ENCODE results near the gene CCDC192. TPM values are rescaled to one million over a fixed set of nuclear protein-coding genes. Genes with fewer than 3 reads are reported as not detected.

The CCDC192 gene
- total RNA-seq, 4 donors from 2014 or later: 0.70 to 3.1 (median 2.0) TPM; not detected in 1

- 95% methylated on average over 4 of the region's 4 CpGs for WGBS
- Histone ChIP-seq H3K27ac (no peak overlapping the region), H3K36me3 (no peaks in the 10 kb centered on the region), H3K4me3 (no peak overlapping the region), H3K9me3 (no peaks in the 10 kb centered on the region), H3K4me1 (no peaks in the 10 kb centered on the region), H3K27me3 (no peaks in the 10 kb centered on the region)
- no peak for TF ChIP-seq POLR2A (IDR thresholded peaks at IDR 0.05)
- DNase-seq (ENCODE audit: low spot score in 2 of 2): no peak
Measured at GRCh38 chr5:127943061-127943371, 239.8 kb downstream of the CCDC192 start.

GRCh38 chr5:127944125-127944524 is 240.9 kb downstream of the CCDC192 start:
- no peaks in the 10 kb centered on the region for H3K27me3 ChIP-seq
- H3K27ac ChIP-seq: no peak overlapping the region
- TF ChIP-seq EP300 (IDR thresholded peaks at IDR 0.05) (no peak), CTCF (IDR thresholded peaks at IDR 0.05) (no peak), POLR2AphosphoS5 (IDR thresholded peaks at IDR 0.05) (no peak), POLR2A (IDR thresholded peaks at IDR 0.05) (no peak)
- DNase-seq (ENCODE audit: low spot score in 2 of 2): no peak
- 80% methylated on average over 5 of the region's 5 CpGs for WGBS
- no peaks in the 10 kb centered on the region for H3K9me3 ChIP-seq
- H3K4me3 ChIP-seq: no peak overlapping the region
- no peaks in the 10 kb centered on the region for H3K36me3 ChIP-seq
- H3K4me1 ChIP-seq: no peaks in the 10 kb centered on the region

GRCh38 chr5:127947941-127948340 is 244.8 kb downstream of the CCDC192 start:
- Histone ChIP-seq H3K27ac (no peak overlapping the region), H3K36me3 (no peaks in the 10 kb centered on the region), H3K4me3 (no peak overlapping the region), H3K4me1 (no peaks in the 10 kb centered on the region), H3K9me3 (no peaks in the 10 kb centered on the region), H3K27me3 (no peaks in the 10 kb centered on the region)
- TF ChIP-seq POLR2A (IDR thresholded peaks at IDR 0.05): no peak
- no peak for TF ChIP-seq CTCF (IDR thresholded peaks at IDR 0.05)
- TF ChIP-seq POLR2AphosphoS5 (IDR thresholded peaks at IDR 0.05): no peak
- no peak for TF ChIP-seq EP300 (IDR thresholded peaks at IDR 0.05)
- no peak for DNase-seq (ENCODE audit: low spot score in 2 of 2)
- 96% methylated on average over 1 of the region's 1 CpG for WGBS

GRCh38 chr5:127950707-127951391 is 247.7 kb downstream of the CCDC192 start:
- 90% methylated on average over 6 of the region's 6 CpGs for WGBS
- Histone ChIP-seq H3K4me3 (no peak overlapping the region), H3K4me1 (no peaks in the 10 kb centered on the region), H3K27me3 (no peaks in the 10 kb centered on the region), H3K36me3 (no peaks in the 10 kb centered on the region), H3K9me3 (no peaks in the 10 kb centered on the region), H3K27ac (no peak overlapping the region)
- no peak for DNase-seq (ENCODE audit: low spot score in 2 of 2)
- no peak for TF ChIP-seq POLR2AphosphoS5 (IDR thresholded peaks at IDR 0.05)
- no peak for TF ChIP-seq CTCF (IDR thresholded peaks at IDR 0.05)
- no peak for TF ChIP-seq EP300 (IDR thresholded peaks at IDR 0.05)
- no peak for TF ChIP-seq POLR2A (IDR thresholded peaks at IDR 0.05)

GRCh38 chr5:127951791-127952190 is 248.6 kb downstream of the CCDC192 start:
- Histone ChIP-seq H3K36me3 (no peaks in the 10 kb centered on the region), H3K4me3 (no peak overlapping the region), H3K27ac (no peak overlapping the region), H3K27me3 (no peaks in the 10 kb centered on the region), H3K4me1 (no peaks in the 10 kb centered on the region), H3K9me3 (no peaks in the 10 kb centered on the region)
- WGBS: 89% methylated on average over 4 of the region's 4 CpGs
- TF ChIP-seq POLR2AphosphoS5 (IDR thresholded peaks at IDR 0.05) (no peak), CTCF (IDR thresholded peaks at IDR 0.05) (no peak), POLR2A (IDR thresholded peaks at IDR 0.05) (no peak), EP300 (IDR thresholded peaks at IDR 0.05) (no peak)
- DNase-seq (ENCODE audit: low spot score in 2 of 2): no peak

- TF ChIP-seq POLR2AphosphoS5 (IDR thresholded peaks at IDR 0.05): no peak
- TF ChIP-seq POLR2A (IDR thresholded peaks at IDR 0.05): no peak
- TF ChIP-seq EP300 (IDR thresholded peaks at IDR 0.05): no peak
- H3K36me3 ChIP-seq: no peaks in the 10 kb centered on the region
- no peaks in the 10 kb centered on the region for H3K9me3 ChIP-seq
- H3K27me3 ChIP-seq: no peaks in the 10 kb centered on the region
- H3K4me3 ChIP-seq: no peak overlapping the region
- peaks cover 4% of the 10 kb centered on the region for H3K4me1 ChIP-seq
- WGBS: 35% methylated on average over 2 of the region's 2 CpGs
- no peak overlapping the region for H3K27ac ChIP-seq
- DNase-seq (ENCODE audit: low spot score in 2 of 2): no peak
Measured at GRCh38 chr5:127957183-127957582, 254.0 kb downstream of the CCDC192 start.

All from suprapubic skin (tissue), 4 donors.